ENCODE results near the gene MTFR1L.
A peak's percentile ranks its signal among the peaks of the same experiment; 100 is the strongest.

MTFR1L gene

DNA sequence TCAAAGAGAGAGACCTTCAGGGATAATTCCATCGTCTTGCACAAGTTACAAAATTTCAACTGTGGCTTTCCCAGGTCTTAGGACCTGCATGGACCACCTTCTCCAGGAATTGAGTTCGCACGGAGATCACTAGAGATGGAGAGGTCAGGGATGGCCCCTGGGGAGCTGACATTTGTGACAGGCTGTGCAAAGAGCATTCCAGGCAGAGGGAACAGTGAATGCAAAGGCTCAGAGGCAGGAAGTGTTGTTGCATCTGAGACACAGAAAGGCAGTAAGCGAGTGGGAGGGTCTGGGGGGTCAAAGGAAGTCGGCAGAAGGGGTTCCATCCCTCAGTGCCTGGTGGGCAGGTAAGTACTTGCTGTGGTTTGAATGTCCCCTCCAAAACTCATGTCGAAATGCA is 29.3 kb upstream of the MTFR1L start:
- DNase-seq (ENCODE audit: low read depth in 2 of 2): no peak

- DNase-seq (ENCODE audit: low read depth in 2 of 2): no peak
Observed at GRCh38 chr1:25792115-25792514, 27.6 kb upstream of the MTFR1L start.

GRCh38 chr1:25793585-25794170 is 26.1 kb upstream of the MTFR1L start:
- DNase-seq (ENCODE audit: low read depth in 2 of 2): no peak

GRCh38 chr1:25794325-25794724 is 25.4 kb upstream of the MTFR1L start:
- no peak for DNase-seq (ENCODE audit: low read depth in 2 of 2)

DNA sequence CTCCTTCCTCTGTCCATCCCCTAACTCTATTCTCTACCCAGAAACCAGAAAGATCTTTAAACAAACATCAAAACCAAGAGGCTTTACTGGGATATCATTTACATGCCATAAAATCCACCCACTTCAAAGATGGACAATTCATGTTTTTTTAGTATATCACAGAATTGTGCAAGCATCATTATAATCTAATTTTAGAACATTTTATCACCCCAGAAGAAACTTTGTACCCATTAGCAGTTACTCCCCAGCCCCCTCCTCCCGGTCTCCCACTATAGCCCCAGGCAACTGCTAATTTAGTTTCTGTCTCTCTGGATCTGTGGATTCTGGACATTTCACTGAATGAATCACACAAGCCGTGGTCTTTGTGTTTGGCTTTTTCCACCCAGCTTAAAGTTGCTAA is 24.5 kb upstream of the MTFR1L start:
- no peak for DNase-seq (ENCODE audit: low read depth in 2 of 2)

GRCh38 chr1:25795946-25796810 is 23.6 kb upstream of the MTFR1L start:
- DNase-seq (ENCODE audit: low read depth in 2 of 2): no peak

- peak; percentile 49 to 68 for DNase-seq (ENCODE audit: low read depth in 2 of 2)
Observed at GRCh38 chr1:25796811-25797458, 22.8 kb upstream of the MTFR1L start.

- no peak for DNase-seq (ENCODE audit: low read depth in 2 of 2)
Observed at GRCh38 chr1:25797939-25798338, 21.8 kb upstream of the MTFR1L start.

- no peak for DNase-seq (ENCODE audit: low read depth in 2 of 2)
Observed at GRCh38 chr1:25798666-25799351, 20.9 kb upstream of the MTFR1L start.

GRCh38 chr1:25799352-25799934 is 20.3 kb upstream of the MTFR1L start:
- DNase-seq (ENCODE audit: low read depth in 2 of 2): no peak

DNA sequence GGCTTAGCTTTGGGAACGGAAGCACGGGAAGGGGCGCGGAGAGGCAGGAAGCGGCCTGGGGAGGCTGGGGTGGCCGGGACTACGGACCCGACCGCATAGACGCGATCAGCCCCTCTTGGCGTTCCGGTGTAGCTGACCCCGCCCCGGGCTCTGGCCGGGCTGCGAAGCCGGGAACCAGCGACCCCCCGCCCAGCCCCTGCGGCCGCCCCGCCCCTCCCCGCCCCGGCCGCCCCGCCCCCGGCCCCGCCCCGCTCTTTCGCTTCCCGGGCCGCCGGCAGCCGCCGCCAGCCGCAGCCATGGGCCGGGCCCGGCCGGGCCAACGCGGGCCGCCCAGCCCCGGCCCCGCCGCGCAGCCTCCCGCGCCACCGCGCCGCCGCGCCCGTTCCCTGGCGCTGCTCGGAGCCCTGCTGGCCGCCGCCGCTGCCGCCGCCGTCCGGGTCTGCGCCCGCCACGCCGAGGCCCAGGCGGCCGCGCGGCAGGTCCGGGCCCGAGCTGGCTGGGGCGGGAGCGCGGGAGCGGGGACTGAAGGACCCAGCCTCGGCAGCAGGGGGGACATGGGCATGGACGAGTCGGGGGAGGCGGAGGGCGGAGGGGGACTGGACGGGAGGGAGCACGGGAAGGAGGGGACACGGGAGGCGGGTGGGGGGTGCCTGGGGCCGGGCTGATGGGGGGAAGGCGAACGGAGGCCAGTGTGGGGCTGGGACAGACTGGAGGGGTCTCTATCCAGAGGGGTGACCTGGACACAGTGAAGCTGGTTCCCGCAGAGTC is 19.6 kb upstream of the MTFR1L start, which contains the start of gene SELENON:
TSS of gene SELENON (plus strand) at position 259 of the 768 bp plus-strand sequence. CDS start at position 297, 38 bp downstream.
- no peak for DNase-seq (ENCODE audit: low read depth in 2 of 2)

GRCh38 chr1:25800703-25801377 is 18.9 kb upstream of the MTFR1L start:
- no peak for DNase-seq (ENCODE audit: low read depth in 2 of 2)

DNA sequence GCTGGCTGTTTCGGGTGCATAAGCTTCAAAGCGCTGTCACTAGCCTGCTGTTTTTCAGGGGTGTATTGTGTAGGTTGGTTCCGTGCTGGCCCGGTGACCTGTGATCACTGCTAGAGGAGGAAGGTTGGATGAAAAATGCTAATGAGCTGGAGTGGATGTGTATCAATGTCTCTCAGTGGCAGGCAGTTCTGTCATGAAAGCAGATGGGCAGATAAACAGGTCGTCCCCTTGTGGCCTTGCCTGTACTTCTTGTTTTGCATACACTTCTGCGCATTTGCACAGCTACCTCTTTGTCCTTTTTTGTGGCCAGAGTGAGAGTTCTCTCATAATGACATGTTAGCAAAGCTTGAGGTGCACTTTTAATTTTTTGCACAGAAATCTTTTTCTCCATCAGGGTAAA is 16.8 kb upstream of the MTFR1L start:
- DNase-seq (ENCODE audit: low read depth in 2 of 2): no peak

DNA sequence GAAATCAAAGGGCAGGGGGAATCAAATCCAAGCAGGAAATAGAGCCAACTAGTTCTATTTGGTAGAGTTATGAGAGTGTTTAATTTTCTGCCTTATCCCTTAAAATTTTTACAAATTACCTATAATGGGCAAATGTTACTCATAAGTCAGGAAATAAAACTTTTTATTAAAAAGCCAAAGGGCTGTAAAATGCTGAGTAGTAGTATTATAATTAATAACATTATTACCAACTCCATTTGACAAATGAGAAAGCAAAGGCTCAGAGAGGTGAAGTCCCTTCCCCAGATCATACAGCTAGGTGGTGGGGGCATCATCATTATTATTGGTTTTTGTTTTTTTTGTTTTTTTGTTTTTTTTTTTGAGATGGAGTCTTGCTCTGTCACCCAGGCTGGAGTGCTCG is 16.4 kb upstream of the MTFR1L start:
- DNase-seq (ENCODE audit: low read depth in 2 of 2): no peak

DNA sequence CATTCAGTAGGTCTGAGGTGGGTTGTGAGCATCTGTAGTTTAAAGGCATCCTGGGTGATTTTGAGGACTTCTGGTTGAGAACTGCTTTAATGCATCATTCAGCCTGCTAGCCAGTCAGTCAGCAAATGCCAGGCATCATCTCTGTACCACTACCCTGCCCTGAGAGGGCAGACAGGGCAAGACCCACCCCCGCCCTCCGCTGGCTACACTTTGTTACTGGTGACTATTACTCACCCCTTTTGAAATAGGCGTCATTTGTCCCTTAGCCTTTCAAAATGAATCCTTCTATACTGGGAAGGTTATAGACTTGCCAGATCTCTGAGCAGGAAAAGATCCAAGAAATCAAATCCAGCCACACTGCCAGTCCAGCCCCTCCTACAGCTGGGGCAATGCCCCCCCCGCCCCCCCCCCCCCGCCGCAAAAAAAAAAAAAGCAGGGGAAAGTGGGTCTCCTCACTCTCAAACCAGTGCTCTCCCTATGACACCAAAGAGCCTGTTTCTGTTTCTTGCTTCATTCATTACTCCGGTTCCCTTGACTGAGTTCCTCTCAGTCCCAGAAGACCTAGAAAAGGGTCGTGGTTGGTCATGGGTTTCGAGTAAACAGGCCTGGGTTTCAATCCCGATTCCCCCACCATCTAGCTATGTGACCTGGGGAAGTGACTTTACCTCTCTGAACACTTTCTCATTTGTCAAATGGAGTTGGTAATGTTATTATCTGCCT is 15.3 kb upstream of the MTFR1L start:
- no peak for DNase-seq (ENCODE audit: low read depth in 2 of 2)

- DNase-seq (ENCODE audit: low read depth in 2 of 2): no peak
Observed at GRCh38 chr1:25804964-25805862, 14.5 kb upstream of the MTFR1L start.

DNA sequence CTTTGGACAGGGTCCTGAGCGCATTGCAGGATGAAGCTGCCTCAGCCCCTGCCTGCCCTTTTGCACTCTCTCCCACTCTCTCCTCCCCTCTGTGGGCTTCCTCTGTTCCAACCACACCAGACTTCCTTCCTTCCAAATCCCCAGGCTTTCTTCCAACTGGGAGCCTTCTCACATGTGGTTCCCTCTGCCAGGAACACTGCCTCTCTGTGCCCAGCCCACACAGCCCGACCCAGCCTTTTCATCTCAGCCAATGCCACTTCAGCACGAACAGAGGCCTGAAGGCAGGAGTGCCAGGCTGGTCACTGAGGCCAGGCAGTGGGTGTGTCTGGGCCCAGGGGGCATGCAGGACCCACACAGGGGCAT is 13.9 kb upstream of the MTFR1L start:
- no peak for DNase-seq (ENCODE audit: low read depth in 2 of 2)

DNA sequence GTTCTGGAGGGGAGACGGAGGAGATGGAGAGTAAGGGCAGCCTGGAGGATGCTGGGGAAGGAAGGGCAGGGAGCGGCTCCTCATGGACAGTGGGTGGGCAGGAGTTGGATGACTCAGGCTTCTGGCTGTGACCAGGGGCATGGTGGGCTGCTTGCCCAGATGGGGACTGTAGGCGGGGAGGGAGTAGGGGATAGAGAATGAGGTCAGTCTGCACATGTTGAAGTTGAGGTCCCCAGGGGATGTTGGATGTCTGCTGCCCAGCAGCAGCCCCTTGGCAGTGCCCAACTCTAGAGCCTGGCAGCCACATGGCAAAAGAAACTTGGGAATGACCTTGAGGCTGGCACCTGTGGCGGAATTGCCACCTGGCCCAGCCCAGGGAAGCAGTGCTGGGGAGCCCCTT is 13.3 kb upstream of the MTFR1L start:
- DNase-seq (ENCODE audit: low read depth in 2 of 2): no peak

Data from stimulated activated CD8-positive, alpha-beta memory T cell treated with anti-CD3 and anti-CD28 coated beads, Interleukin-15, amount 100 ng/mL, for 4 hours (primary cell).